GM21786 (cell line): ENCODE results near the gene TSSK6.

Experiments
- ATAC-seq: cut with Tn5 transposase; IDR thresholded peaks from one replicate; pipeline ENCODE4 v1.9.1; 2021; ENCODE audit not compliant: unreplicated experiment

Gene TSSK6

DNA sequence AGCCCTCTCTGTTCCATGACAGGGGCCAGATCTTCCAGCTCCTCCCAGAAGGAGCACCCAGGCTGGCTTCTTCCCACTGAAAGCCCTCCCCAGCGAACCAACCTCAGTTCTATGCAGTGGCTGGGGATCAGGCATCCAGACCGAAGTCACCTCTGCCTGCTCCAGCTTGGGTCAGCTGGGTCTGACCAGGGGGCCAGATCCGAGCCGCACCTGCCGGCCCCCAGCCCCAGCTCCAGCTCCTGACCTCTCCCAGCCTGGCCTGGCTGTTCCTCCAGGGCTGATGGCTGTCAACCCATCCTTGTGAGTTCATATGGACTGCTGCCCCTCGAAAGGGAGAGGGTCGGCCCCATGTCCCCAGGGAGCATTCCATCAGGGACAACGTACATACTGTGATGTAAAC is 8.0 kb downstream of the TSSK6 start:
- ATAC-seq = no peak

DNA sequence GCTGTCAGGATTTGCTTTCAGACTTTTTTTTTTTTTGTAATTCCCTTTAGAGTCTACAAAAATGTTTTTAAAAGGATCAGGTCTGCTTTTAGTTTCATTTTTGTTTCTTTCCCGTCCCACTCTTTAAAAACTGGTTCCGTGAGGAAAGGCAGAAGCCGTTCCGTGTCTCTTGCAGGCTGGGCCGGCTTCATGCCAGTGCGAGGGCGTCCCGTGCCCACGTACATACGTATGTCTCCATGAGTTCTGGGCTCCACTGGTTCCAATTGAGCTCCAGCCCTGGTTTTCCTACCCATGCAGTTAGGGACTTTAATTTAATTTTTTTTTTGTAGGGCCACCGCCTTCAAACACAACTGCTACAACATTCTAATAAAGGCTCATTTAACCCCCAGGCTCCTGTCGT is 8.8 kb downstream of the TSSK6 start:
- ATAC-seq = no peak

DNA sequence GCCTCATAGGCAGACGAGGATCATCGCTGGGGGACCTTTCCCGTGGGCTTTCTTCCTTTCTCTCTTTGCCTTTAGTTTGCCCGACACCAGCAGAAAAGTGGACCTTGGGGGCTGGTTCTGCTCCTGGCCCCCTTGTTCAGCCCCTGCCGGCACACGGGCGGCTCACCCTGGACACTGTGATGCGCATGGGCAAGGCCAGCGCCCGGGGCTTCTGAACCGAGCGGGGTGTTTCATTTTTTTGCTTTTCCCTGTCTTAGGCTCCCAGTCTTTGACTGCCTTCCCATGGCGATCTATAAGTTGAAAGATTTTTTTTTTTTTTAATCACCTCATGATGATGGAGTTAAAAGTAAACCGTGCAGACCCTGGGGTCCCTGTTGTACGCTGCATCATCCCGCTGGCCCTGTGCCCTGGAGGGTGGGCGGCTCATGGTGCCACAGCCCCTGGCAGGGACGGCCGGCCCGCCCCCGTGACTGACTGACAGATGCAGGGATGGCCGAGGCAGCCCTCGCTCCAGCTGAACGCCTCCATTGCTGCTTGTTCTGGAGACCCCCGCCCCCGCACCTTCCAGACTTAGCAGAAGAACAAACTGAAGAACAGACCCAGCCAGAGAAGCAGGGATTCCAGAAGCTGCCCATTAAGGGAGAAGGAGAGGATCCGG is 9.6 kb downstream of the TSSK6 start:
- ATAC-seq = no peak

DNA sequence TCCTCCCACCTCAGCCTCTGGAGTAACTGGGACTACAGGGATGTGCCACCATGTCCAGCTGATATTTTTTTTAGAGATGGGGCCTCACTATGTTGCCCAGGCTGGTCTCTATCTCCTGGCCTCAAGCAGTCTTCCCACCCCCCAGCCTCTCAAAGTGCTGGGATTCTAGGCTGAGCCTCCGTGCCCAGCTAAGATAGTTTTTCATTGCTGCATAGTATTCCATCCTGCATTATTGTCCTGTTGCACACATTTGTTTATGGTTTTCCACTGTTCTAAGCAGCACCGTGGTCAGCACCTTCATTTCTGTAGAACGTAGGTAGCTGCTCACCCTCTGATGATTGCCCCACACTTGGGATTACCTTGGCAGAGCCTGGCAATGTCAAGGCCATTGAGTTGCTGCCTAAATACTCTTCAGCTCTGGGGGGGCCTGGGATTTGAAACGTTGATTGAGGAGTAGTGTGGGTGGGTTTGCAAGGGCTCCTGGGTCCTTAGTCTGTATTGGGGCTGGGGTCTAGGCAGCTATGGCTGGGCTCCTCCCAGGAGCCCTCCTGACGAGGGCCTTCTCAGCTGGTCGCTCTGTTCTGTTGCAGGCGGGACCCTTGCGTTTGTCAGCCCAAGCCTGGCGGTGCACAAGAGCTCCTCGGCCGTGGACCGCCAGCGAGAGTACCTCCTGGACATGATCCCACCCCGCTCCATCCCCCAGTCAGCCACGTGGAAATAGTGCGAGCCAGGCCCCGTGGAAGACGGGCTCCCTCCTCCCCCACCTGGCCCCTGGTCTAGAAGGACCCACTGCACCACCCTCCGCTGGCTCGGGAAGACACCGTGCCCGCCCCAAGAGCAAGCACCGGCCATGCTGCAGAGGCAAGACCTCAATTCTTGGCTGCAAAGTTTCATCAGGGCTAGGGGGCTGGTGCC is 10.3 kb downstream of the TSSK6 start:
- no peak for ATAC-seq

DNA sequence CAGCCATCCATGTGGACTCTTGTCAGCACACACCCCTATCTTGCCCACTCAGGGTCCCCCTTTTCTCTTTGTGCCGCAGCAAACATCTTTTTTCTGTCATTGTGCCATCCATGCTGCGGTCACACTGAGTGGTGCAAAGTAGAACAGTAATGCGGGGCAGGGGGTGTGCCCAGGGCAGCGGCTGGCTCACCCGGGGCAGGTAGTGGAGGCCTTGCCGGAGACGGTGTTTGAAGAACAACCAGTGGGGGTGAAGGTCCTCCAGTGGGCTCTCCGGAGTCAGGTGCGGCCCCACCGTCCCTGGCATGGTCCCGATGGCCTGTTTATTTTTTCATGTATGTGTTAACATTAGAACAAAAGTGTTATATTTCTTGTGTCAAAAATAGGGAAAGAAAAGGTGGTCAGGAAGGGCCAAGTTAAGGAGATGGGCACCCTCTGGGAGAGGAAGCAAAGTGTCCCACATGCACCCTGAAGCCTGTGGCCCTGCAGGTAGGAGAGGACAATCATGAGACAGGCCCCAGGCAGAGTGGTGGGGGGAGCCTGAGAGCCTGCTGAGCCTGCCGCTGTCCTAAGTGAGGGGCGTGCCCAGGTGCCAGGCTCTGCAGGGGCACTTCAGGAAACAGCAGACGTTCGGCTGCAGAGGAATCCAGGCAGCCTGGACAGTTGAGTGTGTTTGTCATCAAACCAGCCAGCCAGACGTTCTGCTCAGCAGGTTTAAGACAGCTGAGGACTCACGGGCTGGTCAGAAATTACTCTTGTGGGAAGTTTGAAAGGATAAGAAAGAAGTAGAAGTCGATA is 12.3 kb downstream of the TSSK6 start:
- ATAC-seq = no peak

DNA sequence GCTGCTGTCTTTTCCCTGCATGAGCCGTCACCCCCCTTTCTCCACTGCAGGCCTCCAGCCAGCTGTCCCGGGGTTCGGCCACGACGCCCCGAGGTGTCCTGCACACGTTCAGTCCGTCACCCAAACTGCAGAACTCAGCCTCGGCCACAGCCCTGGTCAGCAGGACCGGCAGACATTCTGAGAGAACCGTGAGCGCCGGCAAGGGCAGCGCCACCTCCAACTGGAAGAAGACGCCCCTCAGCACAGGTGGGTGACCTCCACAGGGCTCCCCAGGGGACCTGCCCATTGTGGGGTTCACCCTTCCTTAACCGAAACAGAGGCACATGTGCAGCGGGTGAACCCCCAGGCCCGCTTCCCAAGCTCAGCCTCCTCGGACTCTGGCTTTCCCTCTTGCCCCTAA is 13.1 kb downstream of the TSSK6 start:
- ATAC-seq = no peak

DNA sequence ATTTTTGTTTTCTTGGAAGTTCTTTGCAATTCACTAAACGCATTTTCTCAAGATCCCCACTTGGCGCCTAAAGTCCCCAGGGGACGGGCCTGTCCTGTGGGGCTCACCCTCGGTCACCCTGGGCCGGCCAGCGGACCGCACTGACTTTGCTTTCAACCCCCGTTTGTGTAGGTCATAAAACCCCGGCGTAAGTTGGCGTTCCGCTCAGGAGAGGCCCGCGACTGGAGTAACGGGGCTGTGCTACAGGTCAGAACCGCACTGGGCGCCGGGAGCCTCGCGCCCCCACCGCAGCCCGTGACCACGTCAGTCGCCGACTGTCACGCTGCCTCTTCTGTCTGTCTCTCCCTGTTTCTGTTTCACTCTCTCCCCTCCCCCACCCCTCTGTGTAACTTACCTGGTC is 13.6 kb downstream of the TSSK6 start:
- no peak for ATAC-seq

DNA sequence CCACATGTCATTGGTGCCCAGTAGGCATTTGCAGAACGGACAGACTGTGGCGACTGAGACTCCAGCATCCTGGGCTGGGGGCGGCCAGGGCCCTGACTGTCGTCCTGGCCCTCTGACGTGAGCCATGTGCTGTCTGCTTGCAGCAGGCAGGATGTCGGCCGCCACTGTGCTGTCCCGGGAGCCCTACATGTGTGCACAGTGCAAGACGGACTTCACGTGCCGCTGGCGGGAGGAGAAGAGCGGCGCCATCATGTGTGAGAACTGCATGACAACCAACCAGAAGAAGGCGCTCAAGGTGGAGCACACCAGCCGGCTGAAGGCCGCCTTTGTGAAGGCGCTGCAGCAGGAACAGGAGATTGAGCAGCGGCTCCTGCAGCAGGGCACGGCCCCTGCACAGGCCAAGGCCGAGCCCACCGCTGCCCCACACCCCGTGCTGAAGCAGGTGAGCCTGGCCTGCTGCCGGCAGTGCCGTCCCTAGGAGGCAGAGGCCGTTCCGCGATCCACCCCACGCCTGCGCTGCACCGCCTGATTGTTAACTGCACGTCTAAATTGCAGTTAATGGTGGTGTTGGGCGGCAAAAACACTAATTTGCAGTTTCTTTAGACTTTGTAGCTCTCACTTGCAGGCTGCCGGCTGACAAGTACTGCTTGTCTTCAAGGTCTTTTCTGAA is 14.2 kb downstream of the TSSK6 start:
- ATAC-seq = no peak

DNA sequence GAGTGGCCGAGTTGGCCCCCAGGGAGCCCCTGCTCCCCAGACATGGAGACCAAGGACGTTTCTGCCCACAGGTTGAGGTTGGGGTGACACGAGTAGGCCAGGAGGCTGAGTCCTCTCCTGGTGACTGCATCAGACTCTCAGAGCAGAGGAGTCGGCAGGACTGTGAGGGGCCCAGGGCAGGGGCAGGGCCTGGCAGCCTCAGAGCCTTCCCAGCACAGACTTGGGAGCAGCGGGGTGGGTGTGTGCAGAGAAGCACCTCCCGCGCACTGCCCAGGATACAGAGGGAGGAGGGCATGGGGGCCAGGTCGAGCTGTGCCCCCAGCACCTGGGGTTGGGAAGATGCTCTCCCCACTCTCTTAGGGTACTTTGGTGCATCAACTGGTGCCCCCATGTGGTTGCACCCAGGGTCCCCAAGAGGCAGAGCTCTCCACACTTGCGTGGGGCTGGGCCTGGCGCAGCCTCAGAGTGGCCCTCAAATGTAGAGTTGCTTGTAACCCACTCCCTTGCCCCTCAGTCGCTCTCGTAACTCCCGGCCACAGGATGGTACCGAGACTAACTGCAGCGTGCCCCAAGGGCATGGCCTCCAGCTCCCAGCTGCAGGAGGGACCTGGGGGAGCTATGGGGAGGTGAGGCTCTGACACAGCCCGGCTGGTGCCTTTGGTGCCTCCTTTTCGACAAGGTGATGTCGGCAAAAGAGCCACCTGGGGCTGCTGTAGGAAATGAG is 15.9 kb downstream of the TSSK6 start:
- ATAC-seq = no peak

DNA sequence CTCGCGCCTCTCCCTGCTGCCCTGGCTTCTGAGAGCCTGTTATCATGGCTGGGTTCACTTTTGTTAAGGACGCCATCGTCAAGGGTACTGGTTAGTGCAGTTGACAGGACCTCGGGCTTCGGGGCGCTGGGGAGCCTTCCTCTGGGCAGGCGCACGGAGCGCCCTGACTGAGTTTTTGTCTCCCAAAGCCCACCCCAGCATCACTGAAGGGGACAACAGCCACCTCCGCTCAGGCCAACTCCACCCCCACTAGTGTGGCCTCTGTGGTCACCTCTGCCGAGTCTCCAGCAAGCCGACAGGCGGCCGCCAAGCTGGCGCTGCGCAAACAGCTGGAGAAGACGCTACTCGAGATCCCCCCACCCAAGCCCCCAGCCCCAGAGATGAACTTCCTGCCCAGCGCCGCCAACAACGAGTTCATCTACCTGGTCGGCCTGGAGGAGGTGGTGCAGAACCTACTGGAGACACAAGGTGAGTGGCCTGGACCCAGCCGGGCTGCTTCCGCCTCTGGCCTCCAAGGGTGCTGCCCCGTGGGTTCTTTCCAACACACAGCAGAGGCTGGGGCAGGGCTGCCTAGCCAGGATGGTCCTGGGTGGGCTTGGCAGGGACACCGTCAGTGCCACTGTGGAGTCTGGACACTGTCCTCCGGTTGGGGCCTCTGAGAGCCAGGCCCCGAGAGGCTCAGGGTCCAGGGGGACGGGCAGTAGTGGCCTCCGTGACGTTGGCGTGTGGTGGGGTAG is 16.9 kb downstream of the TSSK6 start:
- no peak for ATAC-seq

DNA sequence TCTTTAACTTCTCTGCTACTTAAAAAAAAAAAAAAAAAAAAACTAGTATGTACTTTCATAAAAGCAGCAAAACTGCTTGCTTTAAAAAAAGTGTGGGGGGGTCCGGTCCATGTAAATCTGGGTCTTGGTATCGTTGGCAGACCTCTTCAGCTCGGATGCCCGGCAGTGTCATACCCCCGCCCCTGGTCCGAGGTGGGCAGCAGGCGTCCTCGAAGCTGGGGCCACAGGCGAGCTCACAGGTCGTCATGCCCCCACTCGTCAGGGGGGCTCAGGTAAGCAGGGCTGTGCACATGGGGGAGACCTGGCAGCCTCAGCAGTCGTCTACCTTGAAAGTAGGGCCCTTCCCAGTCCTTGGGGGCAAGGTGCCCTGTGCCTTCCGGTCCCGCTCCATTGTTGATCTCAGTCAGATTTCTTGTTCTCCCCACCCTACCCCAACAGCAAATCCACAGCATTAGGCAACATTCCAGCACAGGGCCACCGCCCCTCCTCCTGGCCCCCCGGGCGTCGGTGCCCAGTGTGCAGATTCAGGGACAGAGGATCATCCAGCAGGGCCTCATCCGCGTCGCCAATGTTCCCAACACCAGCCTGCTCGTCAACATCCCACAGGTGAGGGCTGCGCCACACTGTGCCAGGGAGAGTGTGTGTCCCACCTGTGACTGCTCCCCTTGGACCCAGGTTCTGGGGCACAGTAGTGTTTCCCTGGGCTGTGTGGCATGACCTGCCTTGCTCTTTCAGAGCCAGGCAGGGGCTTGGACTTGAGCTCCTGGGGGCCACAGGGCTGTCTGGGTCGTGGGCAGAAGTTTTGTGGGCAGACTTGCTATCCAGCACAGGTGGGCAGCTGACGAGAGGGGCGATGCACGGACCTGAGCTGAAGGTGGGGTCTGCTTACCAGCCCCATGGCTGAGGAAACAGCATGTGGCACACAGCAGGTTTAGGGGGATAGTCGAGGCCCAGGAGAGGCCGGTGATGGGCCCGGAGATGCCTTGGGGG is 19.4 kb downstream of the TSSK6 start:
- no peak for ATAC-seq

DNA sequence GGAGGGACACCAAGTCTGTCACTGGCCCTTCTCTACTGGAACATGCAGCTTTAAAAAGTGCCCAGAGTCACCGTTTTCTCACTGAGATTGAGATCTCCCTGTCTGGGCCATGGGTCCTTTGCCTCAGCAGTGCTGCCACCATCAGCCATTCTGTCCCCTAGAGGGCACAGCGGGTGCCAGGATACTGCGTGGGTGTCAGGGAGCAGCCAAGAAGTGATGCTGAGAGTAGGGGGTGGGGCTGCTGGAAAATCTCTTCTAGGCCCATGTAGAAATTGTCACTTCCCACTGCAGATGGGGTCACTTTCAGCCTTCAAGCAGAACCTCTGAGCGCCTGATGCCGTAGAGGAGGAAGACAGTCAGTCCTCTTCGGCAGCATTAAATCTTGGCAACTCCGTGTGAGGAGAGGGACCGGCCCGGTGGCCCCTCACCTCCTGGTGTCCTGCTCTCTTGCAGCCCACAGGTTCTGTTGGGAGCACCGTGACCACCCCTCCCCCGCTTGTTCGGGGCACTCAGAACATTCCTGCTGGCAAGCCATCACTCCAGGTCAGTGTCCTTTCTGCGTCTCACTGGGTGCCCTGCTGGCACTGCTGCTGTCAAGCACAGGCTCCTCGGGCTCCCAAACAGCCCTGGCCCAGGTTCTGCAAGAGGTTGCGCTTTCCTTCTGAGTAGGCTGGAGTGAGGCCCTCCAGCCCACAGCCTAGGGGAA is 21.4 kb downstream of the TSSK6 start:
- no peak for ATAC-seq

DNA sequence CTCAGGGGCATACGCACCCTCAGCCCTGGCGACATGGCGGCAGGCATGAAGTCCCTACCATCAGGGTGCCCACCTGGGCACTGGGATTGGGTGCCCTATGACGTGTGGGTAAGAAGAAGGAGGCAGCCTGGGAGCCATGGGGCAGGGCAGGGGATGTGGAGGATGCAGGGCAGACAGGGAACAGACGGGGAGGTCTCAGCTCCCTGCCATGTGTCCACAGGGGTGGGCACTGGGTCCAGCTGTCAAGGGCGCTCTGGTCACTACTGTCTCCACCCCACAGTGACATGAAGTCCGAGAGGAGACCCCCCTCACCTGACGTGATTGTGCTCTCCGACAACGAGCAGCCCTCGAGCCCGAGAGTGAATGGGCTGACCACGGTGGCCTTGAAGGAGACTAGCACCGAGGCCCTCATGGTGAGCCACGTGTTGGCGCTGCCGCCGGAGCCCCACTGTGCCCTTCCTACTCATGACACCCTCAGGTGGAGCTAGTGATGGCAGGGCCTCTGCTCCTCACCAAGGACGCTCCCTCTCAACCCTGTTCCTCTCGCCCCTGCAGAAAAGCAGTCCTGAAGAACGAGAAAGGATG is 23.2 kb downstream of the TSSK6 start:
- ATAC-seq = no peak

DNA sequence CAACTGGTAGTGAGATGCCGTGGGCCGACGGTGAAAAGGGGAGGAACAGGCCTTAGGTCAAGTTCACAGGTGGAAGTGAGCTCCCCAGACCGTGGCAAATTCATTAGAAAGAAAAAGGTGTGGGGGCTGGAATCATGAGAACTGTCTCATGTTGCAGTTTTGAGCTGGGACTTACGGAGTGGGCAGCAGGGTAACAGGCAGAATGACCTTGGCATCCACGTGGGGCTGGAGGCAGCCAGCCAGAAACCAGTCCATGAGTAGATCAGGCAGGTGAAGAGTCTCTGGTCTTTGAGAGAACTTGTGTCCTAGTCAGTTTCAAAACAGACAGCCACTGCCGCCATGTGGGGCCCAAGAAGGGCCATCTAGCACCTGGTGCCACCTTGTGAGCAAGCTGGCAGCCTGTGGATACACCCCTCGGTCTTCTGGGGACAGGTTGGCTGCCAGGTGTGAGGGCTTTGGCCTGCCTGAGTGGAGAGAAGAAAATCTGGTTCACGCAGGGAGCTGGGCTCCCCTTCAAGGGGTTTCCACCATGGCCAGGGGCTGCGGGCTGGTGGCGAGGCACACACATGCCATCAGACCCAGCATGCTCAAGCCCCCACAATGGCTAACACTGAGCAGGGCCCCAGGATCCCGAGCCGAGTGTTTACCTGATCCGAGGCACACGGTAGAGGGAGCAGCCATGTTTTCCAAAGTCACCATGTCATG is 23.9 kb downstream of the TSSK6 start:
- no peak for ATAC-seq

DNA sequence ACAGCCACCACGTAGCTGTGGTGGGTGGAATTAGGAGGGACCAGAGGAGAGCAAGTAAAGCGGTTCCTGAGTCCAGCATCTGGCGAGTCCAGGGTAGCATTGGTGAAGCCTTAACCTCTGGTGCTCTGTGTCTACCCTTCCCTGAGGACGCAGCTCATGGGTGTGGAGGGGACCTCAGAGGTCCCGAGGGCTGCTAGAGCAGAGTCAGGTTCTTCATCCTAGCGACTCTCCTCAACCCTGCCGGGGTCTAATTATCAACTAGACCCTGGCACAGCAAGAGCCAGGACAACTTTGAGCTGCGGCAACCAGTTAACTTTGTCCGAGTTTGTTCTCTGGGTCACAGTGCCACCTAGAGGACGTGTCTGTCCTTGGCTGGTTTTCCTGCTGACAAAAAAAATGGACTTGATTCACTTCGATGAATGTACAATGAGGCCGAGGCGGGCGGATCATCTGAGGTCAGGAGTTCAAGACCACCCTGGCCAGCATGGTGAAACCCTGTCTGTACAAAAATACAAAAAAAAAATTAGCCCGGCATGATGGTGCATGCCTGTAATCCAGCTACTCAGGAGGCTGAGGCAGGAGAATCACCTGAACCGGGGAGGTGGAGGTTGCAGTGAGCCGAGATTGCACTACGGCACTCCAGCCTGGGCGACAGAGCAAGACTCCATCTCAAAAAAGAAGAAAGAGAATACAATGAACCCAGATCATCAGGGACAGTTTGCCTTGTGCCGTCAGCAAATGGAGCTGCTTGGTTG is 25.0 kb downstream of the TSSK6 start:
- no peak for ATAC-seq

DNA sequence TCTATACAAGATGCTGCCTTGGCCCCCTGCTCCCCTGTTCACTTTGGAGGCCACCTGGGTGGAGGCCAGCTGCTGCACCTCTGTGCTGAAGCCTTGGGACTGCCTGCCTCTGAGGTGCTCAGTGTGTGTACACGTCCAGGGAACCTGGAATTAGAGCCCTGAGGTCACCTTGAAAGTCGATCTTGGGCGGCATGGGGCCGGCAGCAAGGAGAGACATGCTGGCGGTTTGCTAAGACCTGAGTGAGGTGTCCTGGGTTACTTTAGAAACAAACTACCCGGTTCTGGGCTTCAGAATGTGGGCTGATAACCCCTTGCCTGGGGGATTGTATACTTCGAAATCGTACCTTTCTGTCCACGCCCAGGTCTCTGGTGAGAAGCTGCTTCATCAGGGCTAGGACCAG is 25.5 kb downstream of the TSSK6 start:
- ATAC-seq = no peak
